ENCODE data around the gene MBD5. TPM values are rescaled to one million over a fixed set of nuclear protein-coding genes. Genes with fewer than 3 reads are reported as not detected.

MBD5 gene
- total and polyA plus RNA-seq, 2 of the 4 experiments (the other 2 are of a cell fraction), result 9.8 to 14.2 TPM

DNA sequence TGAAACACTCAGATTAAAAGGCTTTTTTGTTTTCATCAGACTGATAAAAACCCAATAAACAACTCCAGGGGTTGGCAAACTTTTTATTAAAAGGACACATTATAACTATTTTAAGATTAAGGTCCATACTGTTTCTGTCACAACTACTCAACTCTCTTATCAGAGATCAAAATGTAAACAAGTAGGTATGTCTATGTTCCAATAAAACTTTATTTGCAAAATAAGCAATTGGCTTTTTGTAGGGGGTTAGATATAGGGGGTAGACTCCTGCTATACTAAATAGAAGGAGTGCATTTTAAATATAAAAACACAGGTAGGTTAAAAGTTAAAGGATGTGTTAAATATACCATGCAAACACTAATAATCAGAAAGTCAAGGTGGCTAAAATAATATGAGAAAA, 174.0 kb downstream of the MBD5 start:
- no peaks in the 10 kb centered on the region for H3K36me3 ChIP-seq (ENCODE audit: control insufficient read depth, insufficient read depth, low read length)
- no peak overlapping the region for H2BK15ac ChIP-seq (ENCODE audit: low read depth, low read length)
- no peaks in the 10 kb centered on the region for H4K20me1 ChIP-seq (ENCODE audit: insufficient read depth, low read length)
- H2BK5ac ChIP-seq (ENCODE audit: low read depth, low read length, poor library complexity, severe bottlenecking), result no peak overlapping the region
- ATAC-seq (ENCODE audit: low read depth) (no peak), DNase-seq (no peak)
- no peak overlapping the region for H2AK5ac ChIP-seq (ENCODE audit: low read depth, low read length)
- H3K4me3 ChIP-seq (ENCODE audit: insufficient read depth, low read depth, low read length), result no peak overlapping the region
- CTCF ChIA-PET, result no interaction called here
- no peak overlapping the region for H4K91ac ChIP-seq (ENCODE audit: insufficient read depth, low read depth, low read length)
- POLR2A ChIA-PET (ENCODE audit: unreplicated experiment), result no interaction called here
- no peak overlapping the region for H3K9ac ChIP-seq (ENCODE audit: low read depth, low read length)
- no TSS peak for BruUV-seq (replicated peaks)
- H2AFZ ChIP-seq (replicated peaks; ENCODE audit: low read length, poor library complexity), result no peak overlapping the region
- intact Hi-C loops (cut with micrococcal nuclease) (no loop called here), dilution Hi-C loops (cut with HindIII; ENCODE audit: low sequenced_read_pairs, unreplicated experiment) (no loop called here), in situ Hi-C loops (cut with MboI; ENCODE audit: low sequenced_read_pairs) (no loop called here)
- no peak overlapping the region for H4K5ac ChIP-seq (ENCODE audit: low read depth, low read length)
- H3K18ac ChIP-seq (ENCODE audit: low read depth, low read length), result no peak overlapping the region
- H3K9me1 ChIP-seq (ENCODE audit: insufficient read depth, low read length), result no peaks in the 10 kb centered on the region
- no peak overlapping the region for H2BK120ac ChIP-seq (ENCODE audit: low read depth, low read length)
- H3K9me3 ChIP-seq (ENCODE audit: control insufficient read depth, insufficient read depth, low read length), result no peaks in the 10 kb centered on the region
- no peak overlapping the region for H3K4ac ChIP-seq (ENCODE audit: low read depth, low read length)
- H2BK20ac ChIP-seq (ENCODE audit: low read depth, low read length), result no peak overlapping the region
- H3K27ac ChIP-seq (ENCODE audit: insufficient read depth, low read length), result no peak overlapping the region
- H3K56ac ChIP-seq (ENCODE audit: extremely low read depth, insufficient read depth, low read length), result no peak overlapping the region
- H4K8ac ChIP-seq (ENCODE audit: low read depth in 2 of 2, low read length in 2 of 2), result no peak overlapping the region
- no peaks in the 10 kb centered on the region for H3K27me3 ChIP-seq (ENCODE audit: control insufficient read depth, insufficient read depth, low read length)
- H3K14ac ChIP-seq (replicated peaks; ENCODE audit: low read depth, low read length), result no peak overlapping the region
- no peaks in the 10 kb centered on the region for H3K4me1 ChIP-seq (ENCODE audit: control insufficient read depth, insufficient read depth, low read length)
- no peak overlapping the region for H2AK9ac ChIP-seq (replicated peaks; ENCODE audit: low read depth, low read length, poor library complexity)
- no peak for TF ChIP-seq CHD1 (IDR thresholded peaks at IDR 0.05; ENCODE audit: low read depth, low read length)
- TF ChIP-seq POLR2A (IDR thresholded peaks at IDR 0.05; ENCODE audit: low read depth, low read length), result no peak
- TF ChIP-seq MAZ (IDR thresholded peaks at IDR 0.05; ENCODE audit: borderline replicate concordance, low read depth, low read length), result no peak
- TF ChIP-seq RCOR1 (IDR thresholded peaks at IDR 0.05; ENCODE audit: insufficient replicate concordance, low read length), result no peak
- TF ChIP-seq, protein P1, sequence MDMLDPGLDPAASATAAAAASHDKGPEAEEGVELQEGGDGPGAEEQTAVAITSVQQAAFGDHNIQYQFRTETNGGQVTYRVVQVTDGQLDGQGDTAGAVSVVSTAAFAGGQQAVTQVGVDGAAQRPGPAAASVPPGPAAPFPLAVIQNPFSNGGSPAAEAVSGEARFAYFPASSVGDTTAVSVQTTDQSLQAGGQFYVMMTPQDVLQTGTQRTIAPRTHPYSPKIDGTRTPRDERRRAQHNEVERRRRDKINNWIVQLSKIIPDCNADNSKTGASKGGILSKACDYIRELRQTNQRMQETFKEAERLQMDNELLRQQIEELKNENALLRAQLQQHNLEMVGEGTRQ (IDR thresholded peaks at IDR 0.05; ENCODE audit: low read depth, low read length), result no peak
- TF ChIP-seq RAD21 (IDR thresholded peaks at IDR 0.05; ENCODE audit: low read length), result no peak
- no peak for TF ChIP-seq RFX5 (IDR thresholded peaks at IDR 0.05; ENCODE audit: low read depth, low read length)
- TF ChIP-seq, protein P2, sequence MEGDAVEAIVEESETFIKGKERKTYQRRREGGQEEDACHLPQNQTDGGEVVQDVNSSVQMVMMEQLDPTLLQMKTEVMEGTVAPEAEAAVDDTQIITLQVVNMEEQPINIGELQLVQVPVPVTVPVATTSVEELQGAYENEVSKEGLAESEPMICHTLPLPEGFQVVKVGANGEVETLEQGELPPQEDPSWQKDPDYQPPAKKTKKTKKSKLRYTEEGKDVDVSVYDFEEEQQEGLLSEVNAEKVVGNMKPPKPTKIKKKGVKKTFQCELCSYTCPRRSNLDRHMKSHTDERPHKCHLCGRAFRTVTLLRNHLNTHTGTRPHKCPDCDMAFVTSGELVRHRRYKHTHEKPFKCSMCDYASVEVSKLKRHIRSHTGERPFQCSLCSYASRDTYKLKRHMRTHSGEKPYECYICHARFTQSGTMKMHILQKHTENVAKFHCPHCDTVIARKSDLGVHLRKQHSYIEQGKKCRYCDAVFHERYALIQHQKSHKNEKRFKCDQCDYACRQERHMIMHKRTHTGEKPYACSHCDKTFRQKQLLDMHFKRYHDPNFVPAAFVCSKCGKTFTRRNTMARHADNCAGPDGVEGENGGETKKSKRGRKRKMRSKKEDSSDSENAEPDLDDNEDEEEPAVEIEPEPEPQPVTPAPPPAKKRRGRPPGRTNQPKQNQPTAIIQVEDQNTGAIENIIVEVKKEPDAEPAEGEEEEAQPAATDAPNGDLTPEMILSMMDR (conservative IDR thresholded peaks at IDR 0.05; ENCODE audit: low read depth, low read length), result no peak
- TF ChIP-seq MAFK (IDR thresholded peaks at IDR 0.05; ENCODE audit: low read depth, low read length), result no peak
- TF ChIP-seq BHLHE40 (IDR thresholded peaks at IDR 0.05; ENCODE audit: low read depth, low read length), result no peak
- H3K79me1 ChIP-seq (ENCODE audit: low read depth in 1 of 2, low read length in 2 of 2), result no peaks in the 10 kb centered on the region
- no peak overlapping the region for H3K4me2 ChIP-seq (ENCODE audit: low read depth, low read length)
- H3K23ac ChIP-seq (ENCODE audit: low read depth, low read length), result no peak overlapping the region

Measured in IMR-90 (cell line).